GM19463 (cell line): ENCODE data around the gene PRR12.
A peak's percentile ranks its signal among the peaks of the same experiment; 100 is the strongest.

Source experiments
- ATAC-seq: cut with Tn5 transposase; IDR thresholded peaks from one replicate; pipeline ENCODE4 v1.9.1; 2021; ENCODE audit warnings: mild to moderate bottlenecking, moderate library complexity; ENCODE audit not compliant: unreplicated experiment

PRR12 gene

GRCh38 chr19:49591731-49592485, 926 bp downstream of the PRR12 start:
- no peak for ATAC-seq

GRCh38 chr19:49592486-49593232, 1.7 kb downstream of the PRR12 start:
- ATAC-seq: no peak

- ATAC-seq: peak; percentile 48
Measured at GRCh38 chr19:49593233-49594113, 2.5 kb downstream of the PRR12 start.

- no peak for ATAC-seq
Measured at GRCh38 chr19:49594157-49594992, 3.4 kb downstream of the PRR12 start.

GRCh38 chr19:49594993-49595818, 4.2 kb downstream of the PRR12 start:
- no peak for ATAC-seq

- ATAC-seq: no peak
Measured at GRCh38 chr19:49595819-49596404, 4.9 kb downstream of the PRR12 start.

- no peak for ATAC-seq
Measured at GRCh38 chr19:49596407-49596806, 5.4 kb downstream of the PRR12 start.

- ATAC-seq: no peak
Measured at GRCh38 chr19:49596954-49597702, 6.1 kb downstream of the PRR12 start.

GRCh38 chr19:49597703-49597974, 6.7 kb downstream of the PRR12 start:
- ATAC-seq: no peak

- ATAC-seq: no peak
Measured at GRCh38 chr19:49599378-49600295, 8.7 kb downstream of the PRR12 start.

GRCh38 chr19:49601482-49602038, 10.6 kb downstream of the PRR12 start:
- no peak for ATAC-seq

GRCh38 chr19:49602806-49603205, 11.8 kb downstream of the PRR12 start:
- ATAC-seq: no peak

GRCh38 chr19:49605605-49606004, 14.6 kb downstream of the PRR12 start:
- no peak for ATAC-seq

- no peak for ATAC-seq
Measured at GRCh38 chr19:49609499-49610092, 18.6 kb downstream of the PRR12 start.

- ATAC-seq: no peak
Measured at GRCh38 chr19:49613374-49613773, 22.4 kb downstream of the PRR12 start.

- no peak for ATAC-seq
Measured at GRCh38 chr19:49614096-49614833, 23.3 kb downstream of the PRR12 start.
